DND-41 (cell line): ENCODE data around the gene CACNB4.

Experiments used
- ATAC-seq: fragments of 200-7000 bp; cut with Tn5 transposase; 3 replicates; pipeline ENCODE4 v1.9.1; 2021; ENCODE audit warnings: low read depth; ENCODE audit not compliant: insufficient read depth
- DNase-seq: peaks from one replicate; pipeline ENCODE4 v3.0.0-alpha.2; 2020
- H2AFZ ChIP-seq: 2 replicates; pipeline ENCODE4 v1.6.0; 2012; ENCODE audit warnings: low read depth, low read length
- H3K27ac ChIP-seq: 2 replicates; pipeline ENCODE4 v1.5.1; 2012; ENCODE audit warnings: low read length, inconsistent platforms
- H3K27me3 ChIP-seq: fragments of 200-600 bp; sonication (generic); 2 replicates; pipeline ENCODE4 v1.6.0; 2012; ENCODE audit warnings: low read length, mild to moderate bottlenecking, inconsistent platforms; ENCODE audit not compliant: insufficient read depth, poor library complexity
- H3K36me3 ChIP-seq: 2 replicates; pipeline ENCODE4 v1.5.1; 2012; ENCODE audit warnings: low read length, inconsistent platforms; ENCODE audit not compliant: insufficient read depth
- H3K4me1 ChIP-seq: 2 replicates; pipeline ENCODE4 v1.5.1; 2012; ENCODE audit warnings: mild to moderate bottlenecking, low read length; ENCODE audit not compliant: insufficient read depth
- H3K4me2 ChIP-seq: 2 replicates; pipeline ENCODE4 v1.6.0; 2012; ENCODE audit warnings: mild to moderate bottlenecking, moderate library complexity, low read length, inconsistent platforms; ENCODE audit not compliant: insufficient read depth
- H3K4me3 ChIP-seq, 2 experiments: fragments of 200-600 bp in 1 of 2; shearing (Covaris generic) in 1 of 2; 2 replicates each; pipeline ENCODE4 v1.5.1; 2012 to 2016; ENCODE audit warnings: inconsistent platforms in 2 of 2, low read length in 2 of 2, mild to moderate bottlenecking in 2 of 2, low read depth in 1 of 2, moderate library complexity in 1 of 2
- H3K79me2 ChIP-seq: 2 replicates; pipeline ENCODE4 v1.6.0; 2012; ENCODE audit warnings: low read length, inconsistent platforms; ENCODE audit not compliant: insufficient read depth
- H3K9ac ChIP-seq: 2 replicates; pipeline ENCODE4 v1.6.0; 2012; ENCODE audit warnings: low read depth, mild to moderate bottlenecking, inconsistent platforms, low read length, moderate library complexity
- H3K9me3 ChIP-seq: 2 replicates; pipeline ENCODE4 v1.5.1; 2012; ENCODE audit warnings: low read length, moderate library complexity, mild to moderate bottlenecking, inconsistent platforms; ENCODE audit not compliant: insufficient read depth, severe bottlenecking
- H4K20me1 ChIP-seq: 2 replicates; pipeline ENCODE4 v1.6.0; 2012; ENCODE audit warnings: low read length; ENCODE audit not compliant: insufficient read depth
- EZH2 ChIP-seq: IDR thresholded peaks from 3 replicates; pipeline ENCODE4 v1.6.1; 2012; ENCODE audit warnings: borderline replicate concordance, low read depth, mild to moderate bottlenecking, moderate library complexity, low read length, inconsistent platforms; ENCODE audit not compliant: severe bottlenecking
- TF ChIP-seq, protein P1 (sequence below): IDR thresholded peaks from 2 replicates; pipeline ENCODE4 v1.5.1; 2012; ENCODE audit warnings: borderline replicate concordance, low read length, moderate library complexity, mild to moderate bottlenecking; ENCODE audit not compliant: poor library complexity, severe bottlenecking; ENCODE audit errors: extremely low read depth

CACNB4 gene

DNA sequence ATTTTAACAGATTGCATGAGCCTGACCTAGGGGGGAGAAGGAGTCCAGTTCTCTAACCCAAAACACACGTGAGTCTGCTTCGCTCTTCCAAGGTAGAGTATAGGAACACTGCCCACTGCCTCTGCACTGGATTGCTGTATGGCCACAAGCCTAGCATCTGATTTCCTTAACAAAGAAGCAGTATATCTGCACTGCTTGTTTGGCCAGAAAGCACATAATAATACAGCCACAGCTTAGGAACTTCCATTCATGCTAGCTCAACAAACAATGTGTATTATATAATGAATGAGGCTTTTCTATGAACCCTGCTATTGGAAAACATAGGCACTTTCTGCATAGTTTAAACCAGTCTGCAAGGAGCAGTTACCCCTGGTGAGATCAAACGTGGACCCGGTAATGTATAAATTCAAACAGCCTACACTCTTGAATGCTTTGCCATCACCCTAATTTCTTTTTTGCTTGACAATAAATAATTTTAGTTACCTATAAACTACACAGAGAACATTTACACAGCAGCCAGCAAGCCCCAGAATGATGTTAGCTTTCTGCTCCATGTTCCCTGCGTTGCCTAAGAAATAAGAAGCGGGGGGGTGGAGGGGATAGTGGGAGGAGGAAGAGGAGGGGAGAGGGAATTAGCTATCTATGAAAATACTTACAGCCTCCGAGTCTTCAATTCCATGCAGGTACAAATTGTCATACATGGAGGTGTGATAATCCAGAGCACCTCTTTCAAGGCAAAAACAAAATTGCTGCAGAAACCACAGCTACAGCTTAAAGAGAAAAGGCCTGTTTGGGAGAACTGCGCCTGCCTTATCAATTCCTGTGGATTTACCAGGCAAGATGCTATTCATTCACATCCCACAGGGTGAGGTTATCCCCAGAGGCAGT, 125.6 kb downstream of the CACNB4 start:
- Histone ChIP-seq H3K27ac (no peak overlapping the region), H4K20me1 (no peaks in the 10 kb centered on the region), H3K79me2 (no peaks in the 10 kb centered on the region), H3K9ac (no peak overlapping the region), H2AFZ (no peak overlapping the region), H3K27me3 (no peaks in the 10 kb centered on the region), H3K9me3 (no peaks in the 10 kb centered on the region), H3K4me2 (peak overlapping the region; percentile 23; the same call in 1 of the 2 replicates), H3K4me1 (no peaks in the 10 kb centered on the region; the same call in 1 of the 2 replicates), H3K36me3 (no peaks in the 10 kb centered on the region), H3K4me3 (no peak overlapping the region)
- ATAC-seq (no peak), DNase-seq (no peak)
- TF ChIP-seq, protein P1, sequence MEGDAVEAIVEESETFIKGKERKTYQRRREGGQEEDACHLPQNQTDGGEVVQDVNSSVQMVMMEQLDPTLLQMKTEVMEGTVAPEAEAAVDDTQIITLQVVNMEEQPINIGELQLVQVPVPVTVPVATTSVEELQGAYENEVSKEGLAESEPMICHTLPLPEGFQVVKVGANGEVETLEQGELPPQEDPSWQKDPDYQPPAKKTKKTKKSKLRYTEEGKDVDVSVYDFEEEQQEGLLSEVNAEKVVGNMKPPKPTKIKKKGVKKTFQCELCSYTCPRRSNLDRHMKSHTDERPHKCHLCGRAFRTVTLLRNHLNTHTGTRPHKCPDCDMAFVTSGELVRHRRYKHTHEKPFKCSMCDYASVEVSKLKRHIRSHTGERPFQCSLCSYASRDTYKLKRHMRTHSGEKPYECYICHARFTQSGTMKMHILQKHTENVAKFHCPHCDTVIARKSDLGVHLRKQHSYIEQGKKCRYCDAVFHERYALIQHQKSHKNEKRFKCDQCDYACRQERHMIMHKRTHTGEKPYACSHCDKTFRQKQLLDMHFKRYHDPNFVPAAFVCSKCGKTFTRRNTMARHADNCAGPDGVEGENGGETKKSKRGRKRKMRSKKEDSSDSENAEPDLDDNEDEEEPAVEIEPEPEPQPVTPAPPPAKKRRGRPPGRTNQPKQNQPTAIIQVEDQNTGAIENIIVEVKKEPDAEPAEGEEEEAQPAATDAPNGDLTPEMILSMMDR, result no peak
- TF ChIP-seq EZH2, result no peak

DNA sequence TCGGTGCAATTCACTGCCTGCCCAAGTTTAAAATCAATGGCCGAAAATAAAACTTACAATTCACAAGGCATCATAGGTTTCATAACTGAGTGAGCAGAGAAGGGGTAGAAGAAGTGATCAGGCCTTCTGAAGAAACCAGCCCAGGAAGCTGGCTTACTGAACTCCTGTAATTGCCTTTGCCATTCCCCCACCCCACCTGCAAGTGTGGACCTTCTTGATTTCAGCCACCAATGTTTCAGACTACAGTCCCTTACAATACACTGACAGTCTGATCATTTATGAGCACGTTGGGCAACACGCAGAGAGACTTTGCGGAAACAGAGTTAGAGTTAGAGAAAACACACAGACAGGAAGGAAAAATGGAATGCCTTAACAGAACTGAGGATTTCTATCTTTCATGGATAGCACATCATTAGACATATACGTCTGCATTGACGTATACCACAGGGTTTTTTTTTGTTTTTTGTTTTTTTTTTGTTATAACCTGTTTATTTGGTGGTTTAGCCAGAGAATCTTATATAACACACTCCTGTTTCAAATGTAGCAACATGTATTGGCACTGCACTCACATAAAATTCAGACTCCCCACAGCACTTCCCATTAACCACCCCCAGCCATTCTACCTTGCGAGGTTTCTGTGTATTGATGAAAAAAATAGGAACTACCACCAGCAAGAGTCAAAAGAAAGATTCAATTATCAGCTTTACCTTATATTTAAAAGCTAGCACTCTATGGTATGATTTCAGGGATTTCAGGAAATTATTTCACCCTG, 126.4 kb downstream of the CACNB4 start:
- DNase-seq (no peak), ATAC-seq (no peak)
- Histone ChIP-seq H4K20me1 (no peaks in the 10 kb centered on the region), H3K4me2 (no peak overlapping the region), H3K4me3 (no peak overlapping the region), H3K9me3 (no peaks in the 10 kb centered on the region), H3K4me1 (no peaks in the 10 kb centered on the region; the same call in 1 of the 2 replicates), H3K79me2 (no peaks in the 10 kb centered on the region), H3K36me3 (no peaks in the 10 kb centered on the region), H3K9ac (no peak overlapping the region), H3K27me3 (no peaks in the 10 kb centered on the region), H2AFZ (no peak overlapping the region), H3K27ac (no peak overlapping the region)
- TF ChIP-seq EZH2, result no peak
- TF ChIP-seq, protein P1, result no peak

DNA sequence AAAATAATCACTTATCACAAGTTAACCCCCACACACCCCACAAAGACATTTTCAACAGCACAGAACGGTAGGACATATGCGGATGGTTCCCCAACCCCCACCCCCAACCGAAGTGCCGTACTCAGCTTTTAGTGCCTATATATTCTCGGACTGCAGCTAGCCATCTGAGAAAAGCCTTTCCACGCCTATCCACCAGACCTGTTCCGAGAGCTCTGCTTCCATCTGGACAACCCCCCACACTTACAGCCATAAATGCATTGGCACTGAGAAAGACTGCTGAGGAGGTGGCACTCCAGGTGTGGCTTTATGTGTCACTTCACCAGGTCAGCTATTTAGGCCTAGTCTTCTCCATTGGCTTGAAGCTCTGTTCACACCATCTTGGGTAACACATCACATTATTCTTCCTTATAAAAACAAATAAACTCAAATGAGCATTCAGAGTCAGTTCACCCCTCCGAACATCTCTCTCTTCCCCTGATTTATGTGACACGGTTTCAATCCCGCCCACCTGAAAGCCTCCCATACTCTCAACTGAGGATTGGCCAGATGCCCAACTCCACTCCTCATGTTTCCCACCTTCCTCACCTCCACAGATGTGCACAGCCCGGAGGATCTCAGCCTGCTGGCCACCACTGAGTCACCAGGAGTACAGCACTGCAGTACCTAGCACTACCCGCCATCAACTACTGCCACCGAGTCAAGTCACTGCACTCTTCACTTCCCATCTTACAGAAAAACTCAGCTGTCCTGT, 127.4 kb downstream of the CACNB4 start:
- Histone ChIP-seq H3K9ac (no peak overlapping the region), H2AFZ (no peak overlapping the region), H3K4me3 (no peak overlapping the region), H3K4me1 (no peaks in the 10 kb centered on the region; the same call in 1 of the 2 replicates), H3K27me3 (no peaks in the 10 kb centered on the region), H3K27ac (no peak overlapping the region), H3K9me3 (no peaks in the 10 kb centered on the region), H4K20me1 (no peaks in the 10 kb centered on the region), H3K36me3 (no peaks in the 10 kb centered on the region), H3K79me2 (no peaks in the 10 kb centered on the region), H3K4me2 (no peak overlapping the region)
- TF ChIP-seq, protein P1, result no peak
- no peak for TF ChIP-seq EZH2
- no peak for DNase-seq
- ATAC-seq, result no peak
